GM18519 (cell line): Measurements from ENCODE around the gene ULBP1.
A peak's percentile ranks its signal among the peaks of the same experiment; 100 is the strongest.
"Not testable (repeated sequence)": the region's sequence is repeated elsewhere in the genome, so short reads cannot be mapped to it uniquely, and the experiment has no call there.

ENCODE experiments used
- ATAC-seq: cut with Tn5 transposase; IDR thresholded peaks from one replicate; pipeline ENCODE4 v1.9.1; 2021; ENCODE audit warnings: mild to moderate bottlenecking, moderate library complexity; ENCODE audit not compliant: unreplicated experiment, low FRiP score

The ULBP1 gene

DNA sequence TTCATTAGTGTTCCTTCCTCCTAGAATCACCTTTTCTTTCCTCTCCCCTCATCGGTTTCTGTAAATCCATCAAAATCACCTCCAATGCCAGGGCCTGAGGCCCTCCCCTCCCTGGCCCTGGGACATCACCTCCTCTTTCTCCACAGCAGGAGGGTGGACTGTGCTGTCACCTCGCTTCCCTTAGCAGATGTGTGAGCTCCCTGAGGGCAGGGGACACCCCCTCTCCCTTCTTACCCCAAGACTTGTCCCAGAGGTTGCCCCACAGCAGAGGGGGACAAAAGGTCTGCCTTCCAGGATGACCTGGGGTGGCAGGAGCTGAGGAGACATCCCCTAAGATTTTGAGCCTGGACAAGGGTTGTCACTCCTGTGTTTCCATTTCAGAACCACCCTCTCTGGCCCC, 5.9 kb downstream of the ULBP1 start:
- no peak for ATAC-seq

DNA sequence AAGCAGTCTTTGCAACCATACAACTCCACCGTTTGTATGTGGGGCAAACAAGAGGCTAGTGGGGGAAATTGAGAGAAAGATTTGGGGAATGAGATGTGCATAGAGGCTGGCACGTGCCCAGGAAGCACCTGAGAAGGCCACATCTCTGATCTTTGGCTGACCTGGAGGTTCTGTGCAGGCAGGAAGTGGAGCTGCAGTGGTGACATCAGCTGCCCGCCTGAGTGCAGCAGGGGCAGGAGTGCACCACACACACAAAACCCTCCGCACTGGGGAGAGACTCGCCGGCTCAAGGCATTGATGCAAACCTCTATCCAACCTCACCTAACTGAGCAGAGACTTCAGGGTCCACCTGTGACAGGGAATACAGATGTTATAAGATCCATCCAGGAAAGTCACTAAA, 10.7 kb downstream of the ULBP1 start:
- ATAC-seq: not testable (repeated sequence)

DNA sequence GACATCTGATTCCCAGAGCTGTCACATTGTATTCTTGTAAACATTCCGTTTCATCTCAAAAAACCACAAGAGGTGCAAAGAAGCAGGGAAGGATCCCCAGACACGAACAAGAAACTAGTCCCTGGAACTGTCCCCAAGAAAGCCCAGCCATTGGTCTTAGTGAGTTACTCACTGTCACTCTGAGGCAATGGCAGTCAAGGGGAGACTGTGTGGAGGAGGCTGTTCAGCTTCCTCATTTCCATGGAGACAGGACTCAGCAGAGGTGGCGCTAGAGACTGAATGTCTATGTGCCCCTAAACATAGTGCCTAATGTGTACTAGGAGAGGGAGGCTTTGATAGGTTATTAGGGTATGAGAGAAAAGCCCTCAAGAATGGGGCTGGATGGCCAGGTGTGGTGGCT, 11.1 kb downstream of the ULBP1 start:
- ATAC-seq: no peak

DNA sequence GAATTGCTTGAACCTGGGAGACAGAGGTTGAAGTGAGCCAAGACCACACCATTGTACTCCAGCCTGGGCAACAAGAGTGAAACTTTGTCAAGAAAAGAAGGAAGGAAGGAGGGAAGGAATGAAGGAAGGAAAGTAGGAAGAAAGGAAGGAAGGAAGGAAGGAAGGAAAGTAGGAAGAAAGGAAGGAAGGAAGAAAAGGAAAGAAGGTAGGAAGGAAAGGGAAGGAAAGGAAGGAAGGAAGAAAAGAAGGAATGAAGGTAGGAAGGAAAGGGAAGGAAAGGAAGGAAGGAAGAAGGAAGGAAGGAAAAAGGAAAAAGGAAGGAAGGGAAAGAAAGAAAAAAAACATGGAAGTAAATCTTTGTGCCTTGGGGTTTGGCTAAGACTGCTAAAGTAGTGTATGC, 11.7 kb downstream of the ULBP1 start:
- ATAC-seq: no peak

DNA sequence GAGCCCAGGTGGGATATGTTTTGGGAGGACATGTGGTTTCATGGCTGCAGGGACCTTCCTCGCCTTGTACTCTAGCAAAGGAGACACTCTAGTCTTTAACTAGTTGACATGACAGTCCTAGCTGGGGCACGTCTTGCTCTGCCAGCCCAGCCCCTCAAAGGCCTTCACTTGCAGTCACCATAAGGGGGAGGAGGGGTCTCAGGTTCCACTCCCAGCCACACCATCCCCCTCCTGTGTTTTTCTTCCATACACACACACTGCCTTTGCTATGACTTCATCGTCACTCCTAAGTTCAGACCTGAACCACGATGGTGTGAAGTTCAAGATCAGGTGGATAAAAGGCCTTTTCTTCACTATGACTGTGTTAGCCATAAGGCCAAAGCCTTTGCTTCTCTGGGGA, 13.5 kb downstream of the ULBP1 start:
- no peak for ATAC-seq

DNA sequence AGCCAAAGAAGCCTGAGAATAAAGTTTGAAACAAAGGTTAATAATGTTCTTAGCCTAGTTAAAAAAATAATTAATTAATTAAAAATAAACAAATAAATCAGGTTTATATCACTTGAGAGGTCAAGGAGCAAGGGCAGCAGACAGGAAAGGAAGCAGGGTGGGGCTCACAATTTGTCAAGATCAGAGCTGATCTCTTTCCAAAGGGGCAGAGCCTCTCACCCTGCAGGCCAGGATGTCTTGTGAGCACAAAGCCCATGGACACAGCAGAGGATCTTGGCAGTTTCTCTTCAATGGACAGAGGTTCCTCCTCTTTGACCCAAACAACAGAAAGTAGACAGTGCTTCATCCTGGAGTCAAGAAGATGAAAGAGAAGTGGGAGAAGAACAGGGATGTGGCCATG, 14.9 kb downstream of the ULBP1 start:
- no peak for ATAC-seq

DNA sequence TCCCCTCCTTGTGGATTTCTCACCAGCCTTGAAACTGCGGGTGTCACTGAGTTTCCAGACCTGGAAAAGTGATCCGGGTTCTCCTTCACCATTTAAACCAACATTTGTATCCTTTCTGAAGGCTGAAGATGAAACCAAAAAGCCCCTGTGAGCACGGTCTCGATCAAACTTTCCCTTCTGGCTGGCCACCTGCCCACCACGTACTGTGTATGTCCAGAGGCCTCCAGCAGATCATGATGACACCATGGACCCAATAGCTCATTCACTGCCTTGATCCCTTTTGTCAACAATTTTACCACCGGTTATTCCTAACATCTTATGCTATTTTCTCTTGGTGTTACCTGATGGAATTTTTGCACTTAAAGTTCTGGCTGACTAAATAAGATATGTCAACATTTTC, 15.6 kb downstream of the ULBP1 start:
- no peak for ATAC-seq

DNA sequence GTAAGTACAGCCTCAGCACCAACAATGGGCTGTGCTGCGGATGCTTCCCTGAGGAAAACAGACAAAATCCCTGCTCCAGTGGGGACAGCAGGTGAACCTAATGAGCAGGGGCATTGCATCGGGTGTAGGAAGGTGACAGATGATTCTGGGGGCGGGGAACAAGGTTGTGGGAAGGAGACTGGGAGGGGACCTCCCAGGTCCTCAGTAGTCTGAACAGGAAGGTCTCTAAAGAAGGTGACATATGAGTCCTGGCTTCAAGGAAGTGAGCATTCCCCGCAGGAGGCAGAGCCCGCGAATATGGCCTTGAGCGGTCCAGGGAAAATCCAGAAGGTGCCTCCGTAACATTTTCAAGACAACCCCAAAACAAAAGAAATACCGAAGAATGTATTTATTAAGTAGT, 19.4 kb downstream of the ULBP1 start:
- no peak for ATAC-seq

DNA sequence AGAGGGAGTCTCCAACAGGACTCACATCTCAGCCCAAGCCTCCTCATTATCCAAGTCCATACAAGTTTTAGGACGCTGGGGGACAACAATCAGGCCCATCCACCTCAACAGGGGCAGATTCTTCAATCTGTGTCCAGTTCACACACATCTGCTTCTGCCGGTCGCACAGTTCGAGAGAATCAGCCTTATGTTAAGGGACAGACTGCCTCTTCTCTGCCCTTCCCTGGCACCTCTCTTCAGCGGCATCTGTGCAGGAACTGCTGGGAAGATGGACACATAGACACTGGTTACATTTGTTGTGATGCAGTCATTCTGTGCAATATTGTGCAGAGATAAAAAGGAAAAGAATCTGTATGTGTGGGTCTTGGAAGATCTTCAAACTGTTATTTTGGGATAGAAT, 21.0 kb downstream of the ULBP1 start:
- no peak for ATAC-seq

DNA sequence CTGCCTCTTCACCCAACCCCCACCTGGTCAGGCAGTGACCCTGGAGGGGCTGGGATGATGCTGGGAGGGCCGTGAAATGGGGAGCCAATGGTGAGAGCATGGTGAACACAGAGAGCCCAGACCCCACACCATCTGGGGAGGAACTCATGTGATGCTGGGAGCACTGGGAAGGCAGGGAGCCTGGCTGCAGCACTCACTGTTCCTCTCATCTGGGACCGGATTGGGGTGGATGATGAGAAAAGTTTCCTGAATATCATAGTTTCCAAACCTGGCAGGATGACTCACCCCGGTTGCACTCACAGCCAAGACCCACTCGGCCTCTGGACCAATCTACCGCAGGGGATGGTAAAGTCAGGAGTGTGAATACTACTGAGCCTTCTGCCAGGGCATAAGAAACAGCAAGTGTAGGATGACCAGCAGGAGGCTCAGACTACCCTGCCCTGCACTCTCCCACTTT, 21.8 kb downstream of the ULBP1 start:
- no peak for ATAC-seq

DNA sequence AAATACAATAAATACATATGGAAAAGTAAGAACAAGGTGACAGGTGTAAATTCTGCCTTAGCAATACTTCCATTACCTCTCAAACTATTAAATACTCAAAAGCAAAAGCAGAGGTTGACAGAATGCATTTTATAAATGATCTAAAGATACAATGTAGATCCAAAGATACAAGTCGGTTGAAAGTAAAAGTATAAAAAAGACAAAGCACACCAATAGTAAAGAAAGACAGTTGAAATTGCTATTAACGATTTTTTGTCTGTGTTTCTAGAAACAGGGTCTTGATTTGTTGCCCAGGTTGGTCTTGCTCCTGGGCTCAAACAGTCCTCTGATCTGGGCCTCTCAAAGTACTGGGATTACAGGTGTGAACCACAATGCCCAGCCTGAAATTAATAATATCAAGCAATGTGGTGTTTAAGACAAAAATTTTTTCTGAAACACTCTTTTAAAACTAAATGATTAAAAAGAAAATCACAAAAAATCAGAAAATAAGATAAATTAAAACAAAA, 23.9 kb downstream of the ULBP1 start:
- ATAC-seq: no peak

DNA sequence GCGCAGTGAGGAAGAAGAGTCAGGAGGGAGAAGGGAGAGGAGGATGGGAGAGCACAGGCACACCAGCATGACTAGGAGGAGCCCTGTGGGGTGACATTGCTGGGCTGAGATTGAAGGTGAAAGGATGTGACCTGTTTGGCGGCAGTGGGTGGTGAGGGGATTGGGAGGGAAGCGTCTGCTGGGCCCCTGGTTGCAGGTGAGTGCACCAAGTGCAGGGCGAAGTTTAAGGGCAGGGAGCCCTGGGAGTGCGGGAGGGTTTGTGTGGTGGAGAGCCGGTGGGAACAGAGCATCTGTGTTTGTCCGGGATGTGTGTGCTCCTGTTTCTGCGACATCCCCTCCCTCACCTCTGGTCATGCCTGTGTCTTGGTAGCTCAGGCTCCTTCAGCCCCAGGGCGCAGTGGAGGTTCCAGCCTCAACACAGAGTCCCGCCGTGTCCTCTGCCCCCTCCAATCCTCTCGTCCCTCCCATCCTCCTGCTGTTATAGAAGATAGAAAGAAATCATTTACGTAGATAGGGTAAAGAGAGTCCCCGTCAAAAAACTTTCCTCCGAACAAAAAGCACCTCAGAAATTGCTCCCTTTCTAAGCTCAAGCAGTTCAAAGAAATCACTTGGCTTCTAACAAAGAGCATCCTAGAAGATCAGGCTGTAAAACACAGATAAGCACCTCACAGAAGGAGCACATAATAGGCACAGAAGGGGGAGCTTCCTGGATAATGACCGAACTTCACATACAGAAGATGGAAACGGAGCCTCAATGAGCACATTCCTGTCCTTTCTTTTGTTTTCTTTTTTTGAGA, 25.0 kb downstream of the ULBP1 start:
- no peak for ATAC-seq

DNA sequence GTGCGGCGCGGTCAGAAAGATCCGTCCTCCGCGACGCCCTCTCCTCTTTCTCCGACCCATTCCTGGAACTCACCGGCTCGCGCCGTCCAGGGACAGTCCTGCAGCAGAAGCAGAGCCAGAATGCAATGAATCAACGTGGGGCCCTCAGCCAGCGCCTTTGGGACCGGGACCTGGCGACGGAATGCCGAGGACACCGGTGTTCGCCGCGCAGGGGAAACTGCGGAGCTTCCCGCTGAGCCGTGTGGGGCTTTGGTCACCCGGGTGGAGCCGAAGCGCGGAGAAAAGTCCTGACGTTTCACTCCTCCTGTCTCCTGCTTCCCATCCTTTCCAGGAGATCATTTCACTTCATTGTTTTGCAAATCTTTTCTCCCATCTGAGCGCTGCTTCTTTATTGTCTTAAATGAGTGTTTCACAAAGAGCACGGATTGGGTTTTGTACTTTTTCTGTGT, 26.5 kb downstream of the ULBP1 start:
- no peak for ATAC-seq

DNA sequence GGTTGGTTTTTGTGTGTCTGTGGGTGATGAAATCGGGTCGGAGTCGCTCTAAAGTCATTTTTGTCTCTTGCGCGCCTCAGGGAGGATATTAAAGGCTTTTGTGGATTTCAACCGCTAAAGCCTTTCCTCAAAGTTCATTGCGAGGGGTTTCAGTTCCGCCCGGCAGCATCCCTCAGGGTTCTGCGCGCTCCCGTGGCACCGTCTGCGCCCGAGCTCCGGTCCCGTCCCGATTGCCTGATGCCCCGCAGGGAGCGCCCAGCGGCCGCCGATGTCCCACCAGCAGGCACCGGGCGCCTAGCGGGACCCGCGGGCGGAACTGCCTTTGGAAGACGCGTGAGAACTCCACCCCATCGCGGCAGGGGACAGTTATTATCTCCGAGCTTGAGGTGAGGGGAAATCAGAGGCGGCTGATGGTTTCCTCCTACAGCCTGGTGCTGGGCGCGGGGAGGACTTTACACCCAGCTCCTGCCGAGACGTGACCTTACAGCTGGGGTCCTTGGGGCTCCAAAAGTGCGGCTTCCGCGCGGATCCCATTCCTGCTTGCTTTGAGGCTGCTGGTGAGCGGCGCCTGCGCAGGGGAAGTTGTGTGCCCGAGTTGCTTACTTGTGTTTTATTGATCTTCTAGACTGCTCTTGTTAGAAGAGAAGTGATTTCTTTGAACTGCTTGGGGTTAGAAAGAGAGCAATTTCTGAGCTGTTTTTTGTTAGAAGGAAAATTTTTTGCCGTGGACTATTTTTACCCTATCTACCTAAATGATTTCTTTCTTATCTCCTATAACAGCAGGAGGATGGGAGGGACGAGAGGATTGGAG, 27.1 kb downstream of the ULBP1 start:
- ATAC-seq: no peak

DNA sequence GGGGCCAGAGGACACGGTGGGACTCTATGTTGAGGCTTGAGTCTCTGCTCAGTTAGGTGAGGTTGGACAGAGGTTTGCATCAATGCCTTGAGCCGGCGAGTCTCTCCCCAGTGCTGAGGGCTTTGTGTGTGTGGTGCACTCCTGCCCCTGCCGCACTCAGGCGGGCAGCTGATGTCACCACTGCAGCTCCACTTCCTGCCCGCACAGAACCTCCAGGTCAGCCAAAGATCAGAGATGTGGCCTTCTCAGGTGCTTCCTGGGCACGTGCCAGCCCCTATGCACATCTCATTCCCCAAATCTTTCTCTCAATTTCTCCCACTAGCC, 27.7 kb downstream of the ULBP1 start:
- not testable (repeated sequence) for ATAC-seq

DNA sequence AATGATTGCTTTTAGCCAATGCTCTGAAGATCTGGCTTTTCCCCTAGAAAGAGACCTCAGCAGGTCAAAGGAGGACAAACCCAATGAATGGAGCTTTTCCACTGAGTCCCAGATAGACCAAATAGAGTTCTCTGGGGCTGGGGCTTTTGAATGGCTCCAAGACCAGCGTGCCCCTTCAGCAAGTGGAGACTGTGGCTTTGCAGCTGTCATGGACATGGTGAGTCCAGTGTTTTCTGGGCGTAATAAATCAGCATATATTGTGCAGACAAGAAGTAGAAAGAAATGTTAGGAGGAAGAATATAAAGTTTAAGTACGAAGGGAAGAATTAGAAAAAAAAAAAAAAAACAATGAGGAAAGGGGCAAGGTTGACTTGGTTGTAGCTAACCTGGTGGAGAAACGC, 28.1 kb downstream of the ULBP1 start:
- no peak for ATAC-seq

DNA sequence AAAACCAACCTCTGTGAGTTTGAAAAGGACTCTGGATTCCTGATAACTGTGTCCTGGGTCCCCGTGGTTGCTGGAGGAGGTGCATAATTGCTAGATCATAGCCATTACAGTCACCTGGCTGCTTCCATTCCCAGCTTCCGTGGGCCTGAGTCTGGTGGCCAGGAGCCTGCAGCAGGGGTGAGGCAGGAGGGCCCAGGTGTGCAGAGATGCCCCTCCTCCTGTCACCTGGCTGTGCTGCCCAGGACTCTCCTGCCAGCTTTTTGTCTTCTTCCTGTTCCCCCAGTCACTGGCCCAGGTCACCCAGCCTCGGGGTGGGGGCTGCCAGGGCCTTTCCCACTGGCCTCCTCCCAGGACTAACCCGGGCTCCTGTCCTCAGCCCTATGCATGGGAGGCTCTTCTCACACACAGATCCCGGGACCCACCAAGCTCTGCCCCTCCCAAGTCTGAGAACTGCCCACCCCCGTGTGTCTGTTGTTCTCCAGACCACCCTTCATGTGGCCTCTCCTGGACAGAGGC, 31.6 kb downstream of the ULBP1 start:
- no peak for ATAC-seq

DNA sequence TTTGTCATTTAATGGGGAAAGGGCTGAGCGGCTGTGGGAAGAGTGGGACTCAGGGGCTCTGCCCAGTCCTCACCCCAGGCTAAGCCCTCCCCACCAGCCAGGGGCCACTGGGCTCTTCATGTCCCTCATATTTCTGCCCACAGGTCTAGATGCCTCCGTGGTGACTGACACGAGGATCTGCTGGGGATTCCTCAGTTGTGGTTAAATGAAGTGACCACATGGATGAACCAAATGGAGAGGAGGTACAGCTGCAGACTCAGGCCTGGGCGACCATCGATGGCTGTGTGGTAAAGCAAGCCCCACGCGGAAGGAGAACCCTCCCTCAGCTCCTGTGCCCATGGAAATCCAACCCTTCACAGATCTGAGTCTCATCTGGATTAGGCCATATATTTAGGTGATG, 32.2 kb downstream of the ULBP1 start:
- ATAC-seq: no peak

DNA sequence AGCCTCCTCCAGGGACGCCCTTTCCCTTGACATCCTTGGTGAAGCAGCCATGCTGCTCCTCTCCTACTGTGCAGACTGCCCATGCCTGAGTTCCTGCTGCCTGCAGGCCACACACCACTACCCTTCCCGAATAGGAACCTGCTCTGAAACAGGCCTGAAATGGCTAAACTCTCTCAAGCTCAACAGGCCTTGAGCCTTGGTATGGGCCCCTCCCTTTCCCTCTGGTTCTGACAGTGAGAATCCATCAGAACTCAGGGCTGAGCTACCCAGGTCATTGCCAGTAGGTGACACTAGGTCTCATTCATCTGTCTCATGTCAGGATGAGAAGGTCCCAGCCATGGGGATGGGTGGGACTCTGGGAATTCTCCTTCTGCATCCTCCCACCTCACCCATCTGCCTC, 35.9 kb downstream of the ULBP1 start:
- ATAC-seq: no peak

DNA sequence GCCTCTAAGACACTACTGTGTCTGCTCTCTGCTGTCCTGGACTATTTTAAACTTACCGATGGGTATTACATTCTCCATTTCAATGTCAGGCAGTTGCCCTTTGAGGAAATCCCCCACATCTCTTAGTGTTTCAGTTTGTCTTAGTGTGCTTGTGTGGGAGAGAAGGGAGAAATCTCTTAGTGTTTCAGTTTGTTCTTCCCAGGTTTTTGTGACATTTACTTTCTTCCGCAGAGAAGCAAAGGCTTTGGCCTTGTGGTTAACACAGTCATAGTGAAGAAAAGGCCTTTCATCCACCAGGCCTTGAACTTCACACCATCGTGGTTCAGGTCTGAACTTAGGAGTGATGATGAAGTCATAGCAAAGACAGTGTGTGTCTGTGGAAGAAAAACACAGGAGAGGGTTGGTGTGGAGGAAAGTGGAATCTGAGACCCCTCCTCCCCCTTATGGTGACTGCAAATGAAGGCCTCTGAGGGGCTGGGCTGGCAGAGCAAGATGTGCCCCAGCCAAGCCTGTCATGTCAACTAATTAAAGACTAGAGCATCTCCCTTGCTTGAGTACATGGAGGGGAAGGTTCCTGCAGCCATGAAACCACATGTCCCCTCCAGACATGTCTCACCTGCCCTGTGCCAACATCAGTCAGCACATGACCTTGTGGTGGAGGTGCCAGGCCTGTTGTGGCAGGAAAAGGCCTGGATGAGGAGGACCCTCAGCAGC, 37.7 kb downstream of the ULBP1 start:
- ATAC-seq: peak; percentile 27

DNA sequence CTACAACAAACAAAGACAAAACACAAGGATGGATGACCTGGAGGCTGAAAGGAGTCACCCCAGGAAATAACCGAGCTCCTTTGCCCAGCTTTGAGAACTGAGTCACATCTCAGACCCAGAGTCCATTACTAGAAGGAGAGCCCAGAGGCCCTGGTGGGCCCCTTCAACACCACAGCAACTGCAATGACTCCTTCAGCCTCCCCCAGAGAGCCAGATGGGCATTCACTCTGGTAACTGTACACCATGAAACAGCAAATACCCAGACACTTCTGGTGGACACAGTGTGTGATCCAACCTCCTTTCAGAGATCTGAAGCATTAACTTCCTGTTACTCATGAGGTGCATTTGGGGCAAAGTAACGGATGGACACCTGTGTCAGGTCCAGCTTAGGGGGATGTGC, 39.0 kb downstream of the ULBP1 start:
- ATAC-seq: no peak
